Epidermal melanocyte (primary cell): ENCODE measurements around the gene EZR.

Experiments
- DNase-seq: peaks from one replicate; pipeline ENCODE4 v3.0.0; 2011; ENCODE audit warnings: low spot score; ENCODE audit not compliant: insufficient read length

Gene EZR

GRCh38 chr6:158763434-158764182, 55.6 kb downstream of the EZR start:
- no peak for DNase-seq

- DNase-seq: no peak
These were observed 56.3 kb downstream of the EZR start for GRCh38 chr6:158762787-158763433.

GRCh38 chr6:158761746-158762145, 57.4 kb downstream of the EZR start:
- no peak for DNase-seq

- DNase-seq: no peak
These were observed 58.4 kb downstream of the EZR start for GRCh38 chr6:158760618-158761250.

GRCh38 chr6:158759966-158760617, 59.1 kb downstream of the EZR start:
- no peak for DNase-seq

GRCh38 chr6:158758941-158759479, 60.2 kb downstream of the EZR start:
- no peak for DNase-seq

GRCh38 chr6:158758451-158758860, 60.7 kb downstream of the EZR start:
- DNase-seq: no peak

- DNase-seq: no peak
These were observed 61.4 kb downstream of the EZR start for GRCh38 chr6:158757753-158758090.

GRCh38 chr6:158756977-158757752, 62.0 kb downstream of the EZR start:
- no peak for DNase-seq

- no peak for DNase-seq
These were observed 63.0 kb downstream of the EZR start for GRCh38 chr6:158756126-158756525.

- DNase-seq: no peak
These were observed 63.5 kb downstream of the EZR start for GRCh38 chr6:158755636-158756035.

GRCh38 chr6:158754738-158755137, 64.4 kb downstream of the EZR start:
- DNase-seq: no peak

GRCh38 chr6:158753811-158754210, 65.4 kb downstream of the EZR start:
- no peak for DNase-seq

- DNase-seq: peak; percentile 85
These were observed 66.6 kb downstream of the EZR start for GRCh38 chr6:158752613-158753012.

GRCh38 chr6:158751921-158752320, 67.2 kb downstream of the EZR start:
- no peak for DNase-seq

GRCh38 chr6:158751224-158751623, 67.9 kb downstream of the EZR start:
- no peak for DNase-seq

- no peak for DNase-seq
These were observed 74.2 kb downstream of the EZR start for GRCh38 chr6:158744986-158745430.

GRCh38 chr6:158743033-158743651, 76.0 kb downstream of the EZR start:
- DNase-seq: no peak

GRCh38 chr6:158739673-158740072, 79.5 kb downstream of the EZR start:
- no peak for DNase-seq
